ENCODE data around the gene PTPN12. TPM values are rescaled to one million over a fixed set of nuclear protein-coding genes. Genes with fewer than 3 reads are reported as not detected.

Gene PTPN12
- total RNA-seq, 1 donor from 2014 or later, result 44.8 TPM

Other genes with a start within 250 kb of the PTPN12 start
- gene GSAP, start 120.9 kb upstream of the PTPN12 start, total RNA-seq, result 7.8 TPM
- 10.1 TPM for gene RSBN1L, start 159.2 kb downstream of the PTPN12 start, total RNA-seq